CD4-positive, alpha-beta T cell (primary cell): ENCODE measurements around the gene KCNG3. TPM values are rescaled to one million over a fixed set of nuclear protein-coding genes. Genes with fewer than 3 reads are reported as not detected.

ENCODE experiments used
- ATAC-seq: fragments of 200-7000 bp; cut with Tn5 transposase; one replicate; pipeline ENCODE4 v1.10.0; 2022; ENCODE audit warnings: mild to moderate bottlenecking; ENCODE audit not compliant: poor library complexity
- CTCF ChIA-PET: fragments of 350-600 bp; sonication (Branson Sonifier 250); formaldehyde crosslinking; loops from one replicate; lab custom pipeline; 2021; ENCODE audit warnings: antibody characterized with exemption, inconsistent platforms; lab: Charles Lee
- POLR2A ChIA-PET: fragments of 350-600 bp; sonication (Branson Sonifier 250); formaldehyde crosslinking; loops from one replicate; lab custom pipeline; 2021; ENCODE audit warnings: antibody characterized with exemption, inconsistent platforms; lab: Charles Lee
- DNase-seq, 14 experiments: peaks; one replicate each; pipeline ENCODE4 v3.0.0-alpha.2; 2013 to 2020; ENCODE audit warnings: mixed read lengths in 2 of 14
- H3K27ac ChIP-seq, 2 donors: one replicate each; pipeline versions ENCODE4 v1.5.1 to v1.7.0; 2013; ENCODE audit warnings: low read length in 2 of 2, low read depth in 1 of 2, mild to moderate bottlenecking in 1 of 2
- H3K27me3 ChIP-seq, 2 experiments: 1 replicate in 1 of 2; 2 replicates in 1 of 2; pipeline versions ENCODE4 v1.6.1 to v1.7.0; 2013; ENCODE audit warnings: low read length in 2 of 2, control low read depth in 1 of 2, mild to moderate bottlenecking in 1 of 2, moderate library complexity in 1 of 2; ENCODE audit not compliant: insufficient read depth in 2 of 2, control insufficient read depth in 1 of 2
- H3K36me3 ChIP-seq: one replicate; pipeline ENCODE4 v1.6.1; 2013; ENCODE audit warnings: low read length, control low read depth; ENCODE audit not compliant: insufficient read depth
- H3K4me1 ChIP-seq: one replicate; pipeline ENCODE4 v1.6.1; 2013; ENCODE audit warnings: low read length, control low read depth; ENCODE audit not compliant: insufficient read depth
- H3K4me3 ChIP-seq: one replicate; pipeline ENCODE4 v1.5.1; 2013; ENCODE audit warnings: mild to moderate bottlenecking, low read length, moderate library complexity
- H3K9me3 ChIP-seq, 2 experiments: 1 replicate in 1 of 2; 2 replicates in 1 of 2; pipeline versions ENCODE4 v1.6.1 to v1.7.0; 2013; ENCODE audit warnings: low read length in 2 of 2, mild to moderate bottlenecking in 2 of 2, control low read depth in 1 of 2, moderate library complexity in 1 of 2; ENCODE audit not compliant: control insufficient read depth in 1 of 2, insufficient read depth in 1 of 2
- H3K27ac Mint-ChIP-seq: one replicate; pipeline ENCODE4 v1.8.0; 2020; ENCODE audit warnings: mixed read lengths
- H3K27me3 Mint-ChIP-seq: one replicate; pipeline ENCODE4 v1.8.0; 2021; ENCODE audit warnings: mixed read lengths
- H3K36me3 Mint-ChIP-seq: one replicate; pipeline ENCODE4 v1.8.0; 2021; ENCODE audit warnings: low read depth, mixed read lengths
- H3K4me1 Mint-ChIP-seq: one replicate; pipeline ENCODE4 v1.8.0; 2021; ENCODE audit warnings: low read depth, mixed read lengths
- H3K4me3 Mint-ChIP-seq: one replicate; pipeline ENCODE4 v1.8.0; 2020; ENCODE audit warnings: mild to moderate bottlenecking, mixed read lengths
- H3K9me3 Mint-ChIP-seq: one replicate; pipeline ENCODE4 v1.8.0; 2020; ENCODE audit warnings: mixed read lengths
- intact Hi-C, 2 experiments: fragments of 100-400 bp; cut with DNase I in 1 of 2; cut with micrococcal nuclease in 1 of 2; formaldehyde crosslinking; loops; one replicate each; pipeline versions ENCODE4 v1.15.1 to v1.9.0; 2023 to 2025; cut with DNase I, micrococcal nuclease
- total RNA-seq, 174 experiments: library from RNA in 2 of 174; stranded (reverse) in 2 of 174; gene quantifications; one replicate each; pipeline ENCODE4 v1.2.3 and lab custom pipeline; 2021 to 2026
- TF ChIP-seq, protein P1 (sequence below): fragments of 200-600 bp; IDR thresholded peaks from one replicate; pipeline ENCODE4 v1.8.0; 2022; ENCODE audit warnings: antibody characterized with exemption, mild to moderate bottlenecking

The KCNG3 gene
- total RNA-seq, 2 experiments from 2014 or later, result 0.25 to 0.49 TPM

DNA sequence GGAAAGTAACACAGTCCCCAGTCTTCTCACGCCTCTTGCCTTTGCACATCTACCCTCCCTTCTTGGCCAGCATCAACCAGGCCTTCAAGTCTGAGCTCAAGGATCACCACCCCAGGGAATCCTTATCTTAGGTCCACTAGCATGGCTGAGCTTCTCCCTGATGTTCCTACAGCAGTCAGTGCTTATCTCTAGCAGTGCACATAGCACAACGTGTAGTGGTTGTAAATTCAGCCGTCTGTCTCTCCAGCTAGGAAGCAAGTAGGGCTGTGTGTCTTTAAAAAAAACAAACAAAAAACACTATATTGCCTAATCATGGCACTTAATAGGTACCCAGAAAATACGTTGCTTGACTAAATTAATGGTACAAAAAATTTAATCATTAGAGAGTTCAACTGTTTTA, 29.2 kb downstream of the KCNG3 start:
- H3K9me3 Mint-ChIP-seq, result no peaks in the 10 kb centered on the region
- no peaks in the 10 kb centered on the region for H3K27me3 Mint-ChIP-seq
- H3K27ac ChIP-seq, result no peak overlapping the region
- ATAC-seq (no peak), DNase-seq (no peak)
- ChIA-PET CTCF (no interaction called here), POLR2A (interaction anchor here (0.5 kb wide), 1 partner anchor 222 kb away, joined by 3 read pairs; no protein-coding TSS in a partner anchor)
- no peak overlapping the region for H3K27ac Mint-ChIP-seq
- no peaks in the 10 kb centered on the region for H3K4me1 Mint-ChIP-seq
- H3K4me1 ChIP-seq, result no peaks in the 10 kb centered on the region
- H3K4me3 ChIP-seq, result no peak overlapping the region
- intact Hi-C loops, result no loop called here
- H3K36me3 ChIP-seq, result no peaks in the 10 kb centered on the region
- H3K9me3 ChIP-seq, result no peaks in the 10 kb centered on the region
- H3K36me3 Mint-ChIP-seq, result no peaks in the 10 kb centered on the region
- H3K27me3 ChIP-seq, result no peaks in the 10 kb centered on the region
- TF ChIP-seq, protein P1, sequence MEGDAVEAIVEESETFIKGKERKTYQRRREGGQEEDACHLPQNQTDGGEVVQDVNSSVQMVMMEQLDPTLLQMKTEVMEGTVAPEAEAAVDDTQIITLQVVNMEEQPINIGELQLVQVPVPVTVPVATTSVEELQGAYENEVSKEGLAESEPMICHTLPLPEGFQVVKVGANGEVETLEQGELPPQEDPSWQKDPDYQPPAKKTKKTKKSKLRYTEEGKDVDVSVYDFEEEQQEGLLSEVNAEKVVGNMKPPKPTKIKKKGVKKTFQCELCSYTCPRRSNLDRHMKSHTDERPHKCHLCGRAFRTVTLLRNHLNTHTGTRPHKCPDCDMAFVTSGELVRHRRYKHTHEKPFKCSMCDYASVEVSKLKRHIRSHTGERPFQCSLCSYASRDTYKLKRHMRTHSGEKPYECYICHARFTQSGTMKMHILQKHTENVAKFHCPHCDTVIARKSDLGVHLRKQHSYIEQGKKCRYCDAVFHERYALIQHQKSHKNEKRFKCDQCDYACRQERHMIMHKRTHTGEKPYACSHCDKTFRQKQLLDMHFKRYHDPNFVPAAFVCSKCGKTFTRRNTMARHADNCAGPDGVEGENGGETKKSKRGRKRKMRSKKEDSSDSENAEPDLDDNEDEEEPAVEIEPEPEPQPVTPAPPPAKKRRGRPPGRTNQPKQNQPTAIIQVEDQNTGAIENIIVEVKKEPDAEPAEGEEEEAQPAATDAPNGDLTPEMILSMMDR, result no peak
- no peak overlapping the region for H3K4me3 Mint-ChIP-seq

DNA sequence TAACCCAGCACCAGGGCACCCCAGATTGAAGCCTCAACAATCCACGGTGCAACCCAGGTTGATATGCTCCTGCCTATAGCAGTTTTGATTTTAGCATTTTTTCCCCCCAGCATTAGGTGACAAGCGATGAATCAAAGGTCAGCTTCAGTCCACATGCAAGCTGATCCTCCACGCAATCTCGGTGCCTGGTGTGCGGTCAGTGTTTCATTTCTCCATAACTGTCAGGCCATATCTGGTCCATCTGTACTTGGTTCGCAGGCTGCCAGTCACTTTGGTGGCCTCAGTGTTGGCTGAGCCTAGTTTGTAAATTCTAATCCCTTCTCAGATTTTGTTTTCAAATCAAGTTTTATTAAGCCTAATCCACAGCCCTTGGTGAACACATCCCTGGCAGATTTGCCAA, 30.2 kb downstream of the KCNG3 start:
- no peaks in the 10 kb centered on the region for H3K9me3 Mint-ChIP-seq
- H3K27me3 Mint-ChIP-seq, result no peaks in the 10 kb centered on the region
- intact Hi-C loops, result no loop called here
- no peak overlapping the region for H3K4me3 ChIP-seq
- TF ChIP-seq, protein P1, result no peak
- no peaks in the 10 kb centered on the region for H3K36me3 Mint-ChIP-seq
- H3K27me3 ChIP-seq, result no peaks in the 10 kb centered on the region
- ATAC-seq, result no peak
- ChIA-PET POLR2A (no interaction called here), CTCF (no interaction called here)
- H3K36me3 ChIP-seq, result no peaks in the 10 kb centered on the region
- DNase-seq, result no peak
- H3K4me3 Mint-ChIP-seq, result no peak overlapping the region
- H3K27ac Mint-ChIP-seq, result no peak overlapping the region
- H3K9me3 ChIP-seq, result no peaks in the 10 kb centered on the region
- H3K4me1 ChIP-seq, result no peaks in the 10 kb centered on the region
- no peak overlapping the region for H3K27ac ChIP-seq
- no peaks in the 10 kb centered on the region for H3K4me1 Mint-ChIP-seq

DNA sequence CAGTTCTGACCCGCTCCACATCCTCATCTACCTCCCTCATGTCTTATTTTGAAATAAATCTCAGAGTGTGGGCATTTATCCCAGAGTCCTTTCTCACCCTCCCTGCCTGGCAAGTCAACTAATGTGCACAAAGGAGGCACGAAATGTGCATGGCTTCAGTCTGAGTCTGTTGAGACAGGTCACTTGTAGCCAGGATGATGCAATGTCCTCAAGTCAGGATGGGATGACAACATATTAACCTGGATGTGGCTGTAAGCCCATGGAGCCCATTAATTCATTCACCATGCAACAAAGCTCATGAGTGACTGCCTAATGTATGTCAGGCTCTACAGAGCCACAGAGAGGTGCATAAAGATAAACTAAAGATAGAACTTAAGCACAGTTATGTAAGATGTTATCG, 34.5 kb downstream of the KCNG3 start:
- TF ChIP-seq, protein P1, result no peak

More for the DNA sequence above, 34.5 kb downstream of the KCNG3 start:
- no peak overlapping the region for H3K4me3 Mint-ChIP-seq
- H3K27me3 ChIP-seq, result no peaks in the 10 kb centered on the region
- no peaks in the 10 kb centered on the region for H3K27me3 Mint-ChIP-seq
- no peak overlapping the region for H3K27ac ChIP-seq
- no peaks in the 10 kb centered on the region for H3K4me1 ChIP-seq
- no peak for DNase-seq
- intact Hi-C loops, result no loop called here
- ChIA-PET POLR2A (no interaction called here), CTCF (no interaction called here)
- H3K9me3 Mint-ChIP-seq, result no peaks in the 10 kb centered on the region
- no peak for ATAC-seq
- H3K27ac Mint-ChIP-seq, result no peak overlapping the region
- H3K9me3 ChIP-seq, result no peaks in the 10 kb centered on the region
- no peaks in the 10 kb centered on the region for H3K36me3 ChIP-seq
- H3K36me3 Mint-ChIP-seq, result no peaks in the 10 kb centered on the region
- H3K4me3 ChIP-seq, result no peak overlapping the region
- no peaks in the 10 kb centered on the region for H3K4me1 Mint-ChIP-seq
